ENCODE data around the gene NPHP4.

GRCh38 chr1:5955479-5955977 is 36.7 kb downstream of the NPHP4 start:
- no peak for TF ChIP-seq EZH2 (optimal IDR thresholded peaks at IDR 0.05; ENCODE audit: low read depth, low read length)
- TF ChIP-seq CTCF (IDR thresholded peaks at IDR 0.05; ENCODE audit: low read length) = no peak
- no peak for TF ChIP-seq EZH2phosphoT487 (IDR thresholded peaks at IDR 0.05; ENCODE audit: low read length)

All from MM.1S (cell line).